SH-SY5Y (cell line): ENCODE results near the gene PNMA8A.

Source experiments
- GATA2 ChIP-seq: IDR thresholded peaks from 2 replicates; pipeline ENCODE4 v1.6.1; 2011; ENCODE audit warnings: mild to moderate bottlenecking, low read depth, low read length
- GATA3 ChIP-seq: IDR thresholded peaks from 2 replicates; pipeline ENCODE4 v1.6.1; 2011; ENCODE audit warnings: low read depth, mild to moderate bottlenecking, low read length, moderate library complexity

- TF ChIP-seq GATA2: no peak
- no peak for TF ChIP-seq GATA3
These were observed 987 bp downstream of the PNMA8A start for GRCh38 chr19:46470376-46470775.
